GM21360 (cell line): ENCODE results near the gene PRH2.

ENCODE experiments used
- ATAC-seq: cut with Tn5 transposase; IDR thresholded peaks from one replicate; pipeline ENCODE4 v1.9.1; 2021; ENCODE audit warnings: mild to moderate bottlenecking, moderate library complexity; ENCODE audit not compliant: unreplicated experiment

Gene PRH2

DNA sequence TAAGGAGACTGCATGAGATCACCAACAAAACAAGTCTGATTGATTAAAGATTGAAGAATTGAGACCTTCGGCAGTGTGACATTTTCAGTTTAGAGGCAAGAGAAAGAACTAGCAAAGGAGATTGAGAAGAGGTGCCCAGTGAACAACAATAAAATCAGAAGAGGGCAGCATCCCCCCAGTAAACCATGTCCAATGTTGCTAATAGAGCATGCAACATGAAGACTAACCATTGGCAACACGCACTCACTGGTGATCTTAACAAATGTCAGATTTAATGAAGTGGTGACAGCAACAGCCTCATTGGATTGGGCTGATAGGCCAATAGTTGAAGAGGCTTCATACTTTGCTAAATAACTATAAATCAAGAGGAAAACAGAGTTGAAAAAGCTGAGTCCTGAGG lies 30.8 kb downstream of the PRH2 start:
- ATAC-seq, result no peak

DNA sequence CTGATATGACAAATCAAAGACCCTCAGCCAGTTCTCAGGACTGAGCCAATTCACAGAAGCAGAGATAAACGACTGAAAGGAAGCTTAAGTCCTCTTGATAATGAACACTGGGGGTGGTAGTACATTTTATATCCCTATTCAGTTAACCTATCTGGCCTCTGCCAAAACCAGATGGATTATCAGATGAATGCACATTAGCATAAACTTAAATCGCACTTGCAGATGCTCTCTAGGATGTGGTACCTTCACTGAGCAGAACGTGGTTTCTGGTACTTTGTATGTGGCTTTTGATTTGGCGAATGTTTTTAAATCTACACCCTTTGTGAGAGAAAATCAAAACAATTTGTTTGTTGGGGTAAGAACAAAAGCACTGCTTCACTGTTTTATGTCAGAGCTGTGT lies 31.2 kb downstream of the PRH2 start:
- no peak for ATAC-seq

DNA sequence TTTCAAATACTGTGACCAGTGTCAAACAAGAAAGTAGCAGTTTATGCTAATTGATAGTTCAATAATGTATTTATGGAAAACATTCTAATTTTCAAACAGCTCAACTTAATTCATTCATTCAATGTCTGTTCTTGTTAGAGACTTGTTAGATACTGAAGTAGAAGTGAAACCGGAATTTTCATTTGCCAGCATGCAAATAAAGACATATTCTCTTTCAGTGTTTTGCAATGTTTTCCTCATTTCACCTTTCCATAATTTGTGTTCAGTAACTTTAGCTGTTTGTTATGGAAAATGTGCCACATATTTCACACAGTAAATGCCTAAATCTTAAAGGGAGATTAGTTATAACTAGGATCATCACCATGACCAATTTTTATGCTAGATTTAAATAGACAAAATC lies 36.4 kb downstream of the PRH2 start:
- no peak for ATAC-seq

DNA sequence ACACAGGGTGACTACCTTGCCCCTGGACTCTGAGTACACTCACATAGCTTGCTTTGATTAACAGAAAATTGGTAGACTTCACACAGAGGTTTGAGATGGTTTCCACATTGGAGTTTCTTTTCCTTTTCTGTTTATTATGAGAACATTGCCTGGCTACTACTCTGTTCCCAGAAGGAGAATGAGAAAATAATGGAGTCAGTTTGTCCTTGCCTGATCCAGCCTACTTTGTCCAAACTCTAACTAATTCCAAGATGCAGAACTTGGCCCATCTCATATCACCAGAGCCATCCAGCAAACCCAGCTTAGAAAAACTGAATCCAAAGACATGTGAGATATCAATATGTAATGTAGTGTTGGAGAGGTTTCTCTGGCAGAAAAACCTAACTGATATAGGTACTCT lies 37.3 kb downstream of the PRH2 start:
- no peak for ATAC-seq

DNA sequence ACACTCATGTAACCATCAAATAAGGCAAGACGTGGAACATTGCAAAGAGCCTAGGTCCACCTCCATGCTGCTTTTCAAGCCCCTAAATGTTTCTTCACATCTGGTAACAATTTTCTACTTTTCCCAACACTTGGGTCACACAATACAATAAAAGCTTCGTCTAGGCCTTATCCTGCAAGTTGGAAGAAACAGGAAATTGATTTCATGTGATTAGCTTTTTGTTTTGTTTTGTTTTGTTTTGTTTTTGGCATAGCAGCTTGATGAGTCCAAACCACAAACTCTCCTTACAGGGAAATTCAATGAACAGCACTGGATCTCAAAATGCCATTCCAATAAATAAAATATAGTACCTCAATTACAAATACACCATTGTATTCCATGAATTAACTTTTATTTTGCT lies 38.4 kb downstream of the PRH2 start:
- ATAC-seq, result no peak

DNA sequence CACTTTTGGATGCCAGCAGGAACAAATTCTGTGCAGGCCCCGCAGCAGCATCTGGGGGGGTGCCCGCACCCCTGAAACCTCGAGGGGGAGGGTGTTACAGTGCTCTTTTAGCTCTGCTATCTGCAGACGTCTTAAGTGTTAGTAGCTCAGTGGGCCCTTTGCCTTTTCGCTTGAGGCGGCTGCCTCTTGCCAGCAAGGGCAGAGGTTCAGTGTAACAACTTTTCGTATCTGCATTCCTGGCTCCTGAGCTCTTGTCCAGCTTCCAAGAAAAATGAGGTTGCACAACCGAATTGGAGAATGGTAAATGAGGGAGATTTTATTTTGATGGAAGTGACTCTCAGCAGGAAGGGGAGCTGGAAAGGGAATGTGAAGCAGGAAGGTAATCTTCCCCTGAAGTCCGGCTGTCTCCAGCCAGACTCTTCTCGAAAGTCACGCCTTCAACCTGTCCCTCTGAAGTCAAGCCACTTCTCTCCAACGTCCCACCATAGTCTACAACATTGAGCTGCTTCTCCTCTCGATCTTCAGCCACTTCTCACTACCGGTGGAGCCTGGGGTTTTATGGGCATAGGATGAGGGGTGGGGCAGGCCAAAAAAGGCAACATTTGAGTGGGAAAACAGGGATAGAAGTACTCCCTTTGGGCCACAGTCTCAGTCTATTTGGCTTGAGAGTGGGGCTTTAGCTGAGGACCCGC lies 39.9 kb downstream of the PRH2 start:
- no peak for ATAC-seq

DNA sequence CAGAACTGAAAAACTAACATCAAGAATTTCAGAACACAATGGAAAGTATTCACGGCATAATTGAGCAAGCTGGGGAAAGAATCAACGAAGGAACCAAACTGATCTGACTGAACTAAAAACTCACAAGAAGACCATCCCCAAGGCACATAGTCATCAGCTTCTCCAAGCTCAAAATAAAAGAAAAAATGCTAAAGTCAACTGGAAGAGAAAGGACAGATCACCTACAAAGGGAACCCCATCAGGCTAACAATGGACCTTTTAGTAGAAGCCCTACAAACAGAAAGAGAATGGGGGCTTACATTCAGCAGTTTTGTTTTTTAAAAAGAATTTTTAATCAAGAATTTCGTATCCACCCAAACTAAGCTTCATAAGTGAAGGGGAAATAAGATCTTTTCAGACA lies 45.9 kb downstream of the PRH2 start:
- no peak for ATAC-seq

GRCh38 chr12:10982244-10982643 lies 53.2 kb downstream of the PRH2 start:
- no peak for ATAC-seq
